ENCODE measurements around the gene GBGT1.

DNA sequence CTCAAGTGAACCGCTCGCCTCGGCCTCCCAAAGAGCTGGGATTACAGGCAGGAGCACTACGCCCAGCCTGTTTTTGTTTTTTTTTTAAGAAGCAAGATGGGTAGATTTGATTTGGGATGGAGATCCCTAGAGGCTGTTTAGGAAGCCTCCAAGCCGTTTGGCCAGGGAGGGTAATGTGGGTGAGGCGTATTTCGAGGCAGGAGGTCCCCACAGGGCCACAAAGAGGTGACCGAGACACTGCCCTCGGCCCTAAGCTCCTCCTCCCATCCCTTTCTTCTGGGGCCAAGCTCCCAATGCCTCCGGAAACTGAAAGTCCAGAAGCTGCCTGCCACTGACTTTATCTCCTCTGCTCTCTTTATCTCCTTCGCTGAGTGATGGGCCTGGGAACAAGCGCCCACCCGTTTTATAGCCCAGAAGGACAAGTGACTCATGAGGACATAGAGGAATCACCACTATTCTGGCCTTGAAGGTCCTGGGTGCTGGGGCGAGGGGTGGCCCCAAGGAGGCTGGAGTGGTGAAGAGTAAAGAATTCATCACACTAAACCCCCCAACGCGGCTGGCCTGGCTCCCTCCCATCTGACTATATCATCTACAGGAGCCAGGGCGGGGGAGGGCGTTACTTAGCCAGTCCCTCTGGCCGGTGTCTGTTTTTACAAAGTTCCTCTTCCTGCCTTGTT is 40.6 kb downstream of the GBGT1 start:
- TF ChIP-seq, protein P1, sequence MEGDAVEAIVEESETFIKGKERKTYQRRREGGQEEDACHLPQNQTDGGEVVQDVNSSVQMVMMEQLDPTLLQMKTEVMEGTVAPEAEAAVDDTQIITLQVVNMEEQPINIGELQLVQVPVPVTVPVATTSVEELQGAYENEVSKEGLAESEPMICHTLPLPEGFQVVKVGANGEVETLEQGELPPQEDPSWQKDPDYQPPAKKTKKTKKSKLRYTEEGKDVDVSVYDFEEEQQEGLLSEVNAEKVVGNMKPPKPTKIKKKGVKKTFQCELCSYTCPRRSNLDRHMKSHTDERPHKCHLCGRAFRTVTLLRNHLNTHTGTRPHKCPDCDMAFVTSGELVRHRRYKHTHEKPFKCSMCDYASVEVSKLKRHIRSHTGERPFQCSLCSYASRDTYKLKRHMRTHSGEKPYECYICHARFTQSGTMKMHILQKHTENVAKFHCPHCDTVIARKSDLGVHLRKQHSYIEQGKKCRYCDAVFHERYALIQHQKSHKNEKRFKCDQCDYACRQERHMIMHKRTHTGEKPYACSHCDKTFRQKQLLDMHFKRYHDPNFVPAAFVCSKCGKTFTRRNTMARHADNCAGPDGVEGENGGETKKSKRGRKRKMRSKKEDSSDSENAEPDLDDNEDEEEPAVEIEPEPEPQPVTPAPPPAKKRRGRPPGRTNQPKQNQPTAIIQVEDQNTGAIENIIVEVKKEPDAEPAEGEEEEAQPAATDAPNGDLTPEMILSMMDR (conservative IDR thresholded peaks at IDR 0.05; ENCODE audit: low read depth in 2 of 2) = no peak
- TF ChIP-seq EZH2 (IDR thresholded peaks at IDR 0.05; ENCODE audit: low read depth, unreplicated experiment) (no peak), ZNF114 (CRISPR knock-in tag; IDR thresholded peaks at IDR 0.05) (no peak)

Data from GM23338 (cell line).